ENCODE results near the gene BAHD1. TPM values are rescaled to one million over a fixed set of nuclear protein-coding genes. Genes with fewer than 3 reads are reported as not detected.

The BAHD1 gene
- total and polyA plus RNA-seq, 5 donors from 2014 or later: 1.3 to 32.9 (median 1.6) TPM

DNA sequence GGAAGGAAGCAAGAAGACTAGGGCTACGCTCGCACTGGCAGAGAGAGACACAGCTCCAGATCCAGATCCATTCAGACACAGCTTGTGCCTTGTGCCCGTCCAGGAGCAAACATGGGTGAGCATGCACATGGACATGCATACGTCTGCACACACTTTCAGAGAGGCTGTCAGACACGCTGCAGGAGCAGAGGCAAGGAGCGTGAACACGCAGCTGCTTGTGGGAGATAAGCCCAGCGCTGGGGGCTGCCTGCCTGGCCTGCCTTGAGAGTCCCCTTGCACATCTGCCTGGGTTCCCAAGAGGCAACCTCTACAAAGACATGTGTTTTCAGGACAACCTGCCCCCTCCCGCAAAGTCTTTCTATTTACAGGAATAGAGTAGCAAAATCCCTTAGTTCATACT lies 13.6 kb upstream of the BAHD1 start:
- Mint-ChIP-seq H3K36me3 (no peaks in the 10 kb centered on the region), H3K4me3 (no peak overlapping the region), H3K9me3 (no peaks in the 10 kb centered on the region), H3K27ac (no peak overlapping the region), H3K27me3 (no peaks in the 10 kb centered on the region), H3K4me1 (no peaks in the 10 kb centered on the region)
- no peaks in the 10 kb centered on the region for H3K27me3 ChIP-seq (ENCODE audit: control insufficient read depth, insufficient read depth, low read length)
- DNase-seq (no peak), ATAC-seq (ENCODE audit: low read depth in 2 of 2) (no peak)
- no peak overlapping the region for H3K27ac ChIP-seq (ENCODE audit: insufficient read depth, low read length, poor library complexity, severe bottlenecking)
- H3K36me3 ChIP-seq (ENCODE audit: control insufficient read depth, insufficient read depth, low read length): no peaks in the 10 kb centered on the region
- no peaks in the 10 kb centered on the region for H3K9me3 ChIP-seq (ENCODE audit: control insufficient read depth in 2 of 2, low read length in 2 of 2)
- H3K4me1 ChIP-seq (ENCODE audit: control insufficient read depth, insufficient read depth, low read length, poor library complexity, severe bottlenecking): no peaks in the 10 kb centered on the region
- H3K4me3 ChIP-seq (ENCODE audit: low read depth, low read length): no peak overlapping the region

DNA sequence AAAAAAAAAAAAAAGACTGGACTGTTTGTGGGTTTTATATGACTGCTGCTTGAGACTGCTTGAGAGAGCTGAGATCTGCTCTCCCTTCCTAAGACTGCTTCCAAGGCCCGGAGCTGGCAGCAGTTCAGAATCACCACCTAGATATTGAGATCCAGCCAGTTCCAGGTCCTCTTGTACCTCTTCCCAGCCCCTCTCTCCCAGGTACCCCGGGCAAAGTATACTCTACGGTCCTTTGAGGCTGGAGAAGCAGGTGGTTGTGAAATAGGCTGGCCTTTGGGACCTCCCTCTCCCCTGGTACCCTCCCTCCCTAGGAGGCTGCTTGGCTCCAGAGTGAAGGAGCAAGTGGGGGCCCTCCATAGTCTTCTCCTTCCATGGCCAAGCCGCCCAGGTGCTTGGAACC lies 12.6 kb upstream of the BAHD1 start:
- ATAC-seq (ENCODE audit: low read depth in 2 of 2) (no peak), DNase-seq (no peak)
- Histone ChIP-seq H3K27ac (ENCODE audit: insufficient read depth, low read length, poor library complexity, severe bottlenecking) (no peak overlapping the region), H3K9me3 (ENCODE audit: control insufficient read depth in 2 of 2, low read length in 2 of 2) (no peaks in the 10 kb centered on the region), H3K36me3 (ENCODE audit: control insufficient read depth, insufficient read depth, low read length) (no peaks in the 10 kb centered on the region), H3K27me3 (ENCODE audit: control insufficient read depth, insufficient read depth, low read length) (no peaks in the 10 kb centered on the region), H3K4me1 (ENCODE audit: control insufficient read depth, insufficient read depth, low read length, poor library complexity, severe bottlenecking) (no peaks in the 10 kb centered on the region), H3K4me3 (ENCODE audit: low read depth, low read length) (no peak overlapping the region)
- H3K4me1 Mint-ChIP-seq: no peaks in the 10 kb centered on the region
- no peaks in the 10 kb centered on the region for H3K36me3 Mint-ChIP-seq
- no peak overlapping the region for H3K27ac Mint-ChIP-seq
- no peaks in the 10 kb centered on the region for H3K9me3 Mint-ChIP-seq
- peaks cover 6% of the 10 kb centered on the region for H3K27me3 Mint-ChIP-seq
- H3K4me3 Mint-ChIP-seq: no peak overlapping the region

DNA sequence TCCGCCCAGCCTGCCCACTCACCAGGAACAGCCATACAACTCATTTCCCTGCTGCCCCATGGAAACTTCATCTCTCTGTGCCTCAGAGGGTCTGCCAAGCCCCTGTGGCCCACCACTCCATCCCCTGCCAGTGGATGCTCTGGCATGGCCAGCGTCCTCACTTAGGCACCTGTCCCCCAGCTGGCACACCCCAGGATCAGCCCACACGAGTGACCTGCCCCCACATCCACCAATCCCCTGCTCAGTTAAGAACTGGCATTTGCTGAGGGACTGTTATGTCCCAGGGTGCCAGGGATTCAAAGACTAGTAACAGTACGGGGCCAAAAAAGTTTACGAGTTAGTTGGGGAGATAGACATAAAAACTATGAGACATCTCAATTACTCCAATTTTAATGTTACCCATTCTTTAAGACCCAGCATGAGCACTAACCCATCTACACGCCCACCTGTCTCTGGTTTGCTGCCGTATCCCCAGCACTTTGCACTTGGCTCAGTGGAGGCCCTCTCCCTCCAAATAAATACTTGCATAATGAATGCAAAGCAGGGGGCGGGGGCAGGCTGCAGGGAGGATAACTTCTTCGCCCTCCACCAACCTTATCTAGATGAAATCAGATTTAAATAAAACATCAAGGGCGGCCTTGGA lies 11.6 kb upstream of the BAHD1 start:
- Histone ChIP-seq H3K36me3 (ENCODE audit: control insufficient read depth, insufficient read depth, low read length) (no peaks in the 10 kb centered on the region), H3K27me3 (ENCODE audit: control insufficient read depth, insufficient read depth, low read length) (no peaks in the 10 kb centered on the region), H3K4me3 (ENCODE audit: low read depth, low read length) (no peak overlapping the region), H3K4me1 (ENCODE audit: control insufficient read depth, insufficient read depth, low read length, poor library complexity, severe bottlenecking) (no peaks in the 10 kb centered on the region), H3K27ac (ENCODE audit: insufficient read depth, low read length, poor library complexity, severe bottlenecking) (no peak overlapping the region), H3K9me3 (ENCODE audit: control insufficient read depth in 2 of 2, low read length in 2 of 2) (no peaks in the 10 kb centered on the region)
- H3K27me3 Mint-ChIP-seq: peaks cover 11% of the 10 kb centered on the region
- no peaks in the 10 kb centered on the region for H3K4me1 Mint-ChIP-seq
- no peaks in the 10 kb centered on the region for H3K9me3 Mint-ChIP-seq
- H3K4me3 Mint-ChIP-seq: no peak overlapping the region
- H3K36me3 Mint-ChIP-seq: no peaks in the 10 kb centered on the region
- H3K27ac Mint-ChIP-seq: no peak overlapping the region
- DNase-seq (no peak), ATAC-seq (ENCODE audit: low read depth in 2 of 2) (no peak)

DNA sequence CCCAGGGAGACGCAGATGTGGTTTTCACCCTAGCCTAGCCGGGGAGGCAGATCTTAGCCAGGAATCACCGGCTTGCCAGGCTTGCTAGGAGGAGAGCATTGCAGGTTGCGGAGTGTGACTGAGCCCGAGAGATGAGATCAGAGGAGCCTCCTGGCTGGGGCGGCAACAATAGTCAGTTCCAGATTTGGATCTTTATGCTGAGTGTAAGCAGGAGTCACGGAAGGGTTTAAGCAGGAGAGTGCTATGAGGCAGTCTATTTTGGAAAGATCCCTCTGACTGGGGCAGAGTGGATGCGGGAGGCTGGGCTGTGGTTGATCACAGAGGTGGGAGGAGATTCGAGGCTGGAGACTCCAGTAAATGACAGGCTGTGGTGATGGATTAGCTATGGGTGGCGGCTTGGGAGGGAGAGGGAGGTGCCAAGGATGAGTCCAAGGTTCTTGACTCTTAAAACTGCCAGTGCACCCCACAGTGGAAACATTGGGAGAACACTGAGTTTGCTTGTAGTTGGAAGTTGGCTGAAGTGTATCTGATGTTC lies 10.4 kb upstream of the BAHD1 start:
- H3K4me3 Mint-ChIP-seq: no peak overlapping the region
- Histone ChIP-seq H3K27me3 (ENCODE audit: control insufficient read depth, insufficient read depth, low read length) (peaks cover 4% of the 10 kb centered on the region), H3K36me3 (ENCODE audit: control insufficient read depth, insufficient read depth, low read length) (no peaks in the 10 kb centered on the region), H3K4me1 (ENCODE audit: control insufficient read depth, insufficient read depth, low read length, poor library complexity, severe bottlenecking) (no peaks in the 10 kb centered on the region), H3K4me3 (ENCODE audit: low read depth, low read length) (no peak overlapping the region), H3K9me3 (ENCODE audit: control insufficient read depth in 2 of 2, low read length in 2 of 2) (no peaks in the 10 kb centered on the region), H3K27ac (ENCODE audit: insufficient read depth, low read length, poor library complexity, severe bottlenecking) (no peak overlapping the region)
- ATAC-seq (ENCODE audit: low read depth in 2 of 2) (no peak), DNase-seq (no peak)
- H3K36me3 Mint-ChIP-seq: no peaks in the 10 kb centered on the region
- no peaks in the 10 kb centered on the region for H3K9me3 Mint-ChIP-seq
- H3K27ac Mint-ChIP-seq: peak overlapping the region in 1 of 3 donors; percentile 59
- H3K4me1 Mint-ChIP-seq: peaks cover 0 to 6% (median 0%) of the 10 kb centered on the region in 4 donors
- peaks cover 23% of the 10 kb centered on the region for H3K27me3 Mint-ChIP-seq

DNA sequence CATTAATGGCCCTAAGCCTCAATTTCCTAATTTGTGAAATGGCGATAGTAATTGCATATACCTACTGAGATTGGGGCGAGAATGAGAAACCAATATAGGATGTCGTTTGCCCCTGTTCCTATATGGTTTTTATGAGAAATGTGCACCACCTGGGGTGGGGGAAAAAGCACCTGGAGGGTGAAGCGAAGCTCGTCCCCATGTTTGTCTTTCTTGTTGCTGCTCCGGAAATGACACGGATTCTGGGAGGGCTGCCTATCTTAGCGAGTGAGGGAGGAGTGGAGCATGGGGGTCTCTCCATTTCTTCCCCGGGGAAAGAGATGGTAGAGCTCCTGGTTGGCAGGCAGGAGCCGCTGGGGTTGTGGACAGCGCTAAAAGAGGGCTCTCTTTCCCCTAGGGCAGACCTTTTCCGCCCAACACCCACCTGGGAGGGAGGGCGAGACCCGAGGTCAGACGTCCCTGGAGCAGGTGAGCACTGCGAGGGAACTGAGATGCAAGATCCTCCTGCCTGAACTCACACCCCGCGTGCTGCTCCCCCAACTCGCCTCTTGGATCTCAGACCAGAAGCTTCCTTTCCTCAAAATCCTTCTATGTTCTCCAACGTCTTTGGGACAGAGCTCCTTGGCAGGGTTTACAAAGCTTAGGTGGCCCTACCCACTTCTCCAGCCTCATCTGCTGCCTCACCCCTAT lies 5.6 kb upstream of the BAHD1 start:
- Histone ChIP-seq H3K9me3 (ENCODE audit: control insufficient read depth in 2 of 2, low read length in 2 of 2) (no peaks in the 10 kb centered on the region), H3K27me3 (ENCODE audit: control insufficient read depth, insufficient read depth, low read length) (peaks cover 4% of the 10 kb centered on the region), H3K4me3 (ENCODE audit: low read depth, low read length) (no peak overlapping the region), H3K4me1 (ENCODE audit: control insufficient read depth, insufficient read depth, low read length, poor library complexity, severe bottlenecking) (peaks cover 29% of the 10 kb centered on the region), H3K36me3 (ENCODE audit: control insufficient read depth, insufficient read depth, low read length) (no peaks in the 10 kb centered on the region), H3K27ac (ENCODE audit: insufficient read depth, low read length, poor library complexity, severe bottlenecking) (no peak overlapping the region)
- no peaks in the 10 kb centered on the region for H3K9me3 Mint-ChIP-seq
- H3K36me3 Mint-ChIP-seq: no peaks in the 10 kb centered on the region
- DNase-seq: no peak
- ATAC-seq (ENCODE audit: low read depth in 2 of 2): no peak
- H3K4me3 Mint-ChIP-seq: peak overlapping the region; percentile 40 to 74 (median 66)
- H3K27me3 Mint-ChIP-seq: peaks cover 70% of the 10 kb centered on the region
- H3K4me1 Mint-ChIP-seq: peaks cover 0 to 43% (median 13%) of the 10 kb centered on the region in 4 donors
- H3K27ac Mint-ChIP-seq: no peak overlapping the region

DNA sequence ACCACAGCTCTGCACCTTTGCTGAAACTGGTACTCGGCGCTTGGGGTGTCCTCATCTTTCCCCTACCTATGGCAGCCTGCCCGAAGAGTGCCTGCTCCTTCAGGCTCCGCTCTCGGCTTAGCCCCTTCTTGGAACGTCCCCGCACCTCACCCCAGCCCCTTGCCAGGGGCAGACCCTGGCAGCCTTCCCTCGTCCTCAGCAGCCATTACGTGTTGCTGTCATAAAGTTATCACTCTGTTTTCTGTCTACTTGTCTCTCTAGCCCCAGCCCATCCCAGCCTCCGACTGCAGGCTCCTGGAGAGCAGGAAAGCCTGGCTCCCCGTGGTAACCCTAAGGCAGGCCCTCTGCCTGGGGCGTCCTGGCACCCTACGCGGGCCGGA lies 5.1 kb upstream of the BAHD1 start:
- ATAC-seq (ENCODE audit: low read depth in 2 of 2) (no peak), DNase-seq (no peak)
- Mint-ChIP-seq H3K27ac (no peak overlapping the region), H3K4me3 (peak overlapping the region; percentile 23 to 66 (median 53)), H3K9me3 (no peaks in the 10 kb centered on the region), H3K4me1 (peaks cover 0 to 46% (median 14%) of the 10 kb centered on the region in 4 donors), H3K27me3 (peaks cover 73% of the 10 kb centered on the region), H3K36me3 (no peaks in the 10 kb centered on the region)
- Histone ChIP-seq H3K4me3 (ENCODE audit: low read depth, low read length) (no peak overlapping the region), H3K4me1 (ENCODE audit: control insufficient read depth, insufficient read depth, low read length, poor library complexity, severe bottlenecking) (peaks cover 34% of the 10 kb centered on the region), H3K27ac (ENCODE audit: insufficient read depth, low read length, poor library complexity, severe bottlenecking) (no peak overlapping the region), H3K27me3 (ENCODE audit: control insufficient read depth, insufficient read depth, low read length) (peaks cover 4% of the 10 kb centered on the region), H3K36me3 (ENCODE audit: control insufficient read depth, insufficient read depth, low read length) (no peaks in the 10 kb centered on the region), H3K9me3 (ENCODE audit: control insufficient read depth in 2 of 2, low read length in 2 of 2) (no peaks in the 10 kb centered on the region)

DNA sequence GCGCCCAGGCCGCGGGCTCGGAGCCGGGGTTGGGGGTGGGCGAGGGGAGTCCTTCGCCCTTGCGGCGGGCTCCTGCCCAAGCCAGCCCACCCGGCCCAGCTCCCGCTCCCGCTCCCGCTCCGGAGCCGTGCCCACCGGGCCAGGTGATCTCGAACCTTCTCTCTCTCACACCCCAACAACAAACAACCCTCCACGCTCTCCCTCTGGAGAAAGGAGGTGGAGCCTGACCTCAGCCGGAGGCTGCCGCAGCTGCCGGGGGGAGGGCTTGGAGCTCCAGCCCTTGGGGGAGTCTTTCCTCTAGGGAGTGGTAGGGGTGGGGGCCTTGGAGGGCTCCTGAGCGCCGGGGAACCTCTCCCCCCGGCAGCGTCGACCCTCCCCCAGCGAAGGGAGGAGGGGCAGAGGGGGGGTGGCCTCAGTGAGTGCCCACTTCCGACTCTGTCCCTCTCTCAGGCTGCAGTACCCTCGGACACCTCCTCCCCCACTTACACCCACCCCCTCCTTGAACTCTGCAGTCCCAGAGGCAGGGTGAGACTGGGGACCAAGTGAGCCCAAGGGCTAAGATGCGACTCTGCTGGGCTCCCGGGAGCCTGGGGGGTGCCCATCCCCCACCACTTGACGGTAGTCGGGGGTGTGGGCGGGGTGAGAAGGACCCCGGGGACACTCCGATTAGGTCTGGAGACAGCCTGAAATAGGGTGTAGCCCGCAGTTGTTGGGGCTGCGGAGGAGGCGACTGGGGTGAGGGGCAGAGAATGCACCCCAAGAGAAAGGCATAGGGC lies 4.4 kb upstream of the BAHD1 start:
- peaks cover 73% of the 10 kb centered on the region for H3K27me3 Mint-ChIP-seq
- no peaks in the 10 kb centered on the region for H3K9me3 Mint-ChIP-seq
- H3K9me3 ChIP-seq (ENCODE audit: control insufficient read depth in 2 of 2, low read length in 2 of 2): no peaks in the 10 kb centered on the region
- no peaks in the 10 kb centered on the region for H3K36me3 Mint-ChIP-seq
- DNase-seq (peak in 1 of 3 donors; percentile 13), ATAC-seq (ENCODE audit: low read depth in 2 of 2) (no peak)
- no peak overlapping the region for H3K27ac ChIP-seq (ENCODE audit: insufficient read depth, low read length, poor library complexity, severe bottlenecking)
- H3K4me3 Mint-ChIP-seq: peak overlapping the region; percentile 66 to 88 (median 72)
- H3K27me3 ChIP-seq (ENCODE audit: control insufficient read depth, insufficient read depth, low read length): peaks cover 4% of the 10 kb centered on the region
- H3K4me3 ChIP-seq (ENCODE audit: low read depth, low read length): no peak overlapping the region
- H3K36me3 ChIP-seq (ENCODE audit: control insufficient read depth, insufficient read depth, low read length): no peaks in the 10 kb centered on the region
- peaks cover 0 to 46% (median 14%) of the 10 kb centered on the region in 4 donors for H3K4me1 Mint-ChIP-seq
- peaks cover 34% of the 10 kb centered on the region for H3K4me1 ChIP-seq (ENCODE audit: control insufficient read depth, insufficient read depth, low read length, poor library complexity, severe bottlenecking)
- peak overlapping the region in 1 of 3 donors; percentile 64 for H3K27ac Mint-ChIP-seq

All from CD4-positive, CD25-positive, alpha-beta regulatory T cell (primary cell).